ENCODE results near the gene LITAF.
"Not testable (repeated sequence)": the region's sequence is repeated elsewhere in the genome, so short reads cannot be mapped to it uniquely, and the experiment has no call there.

The LITAF gene

GRCh38 chr16:11515540-11516430 is 70.9 kb downstream of the LITAF start:
- DNase-seq (ENCODE audit: low spot score): no peak

- DNase-seq (ENCODE audit: low spot score): no peak
Observed at GRCh38 chr16:11514283-11514682, 72.4 kb downstream of the LITAF start.

GRCh38 chr16:11513366-11513765 is 73.4 kb downstream of the LITAF start:
- DNase-seq (ENCODE audit: low spot score): not testable (repeated sequence)

GRCh38 chr16:11511801-11512200 is 74.9 kb downstream of the LITAF start:
- DNase-seq (ENCODE audit: low spot score): no peak

- DNase-seq (ENCODE audit: low spot score): no peak
Observed at GRCh38 chr16:11511328-11511727, 75.4 kb downstream of the LITAF start.

- no peak for DNase-seq (ENCODE audit: low spot score)
Observed at GRCh38 chr16:11510178-11510973, 76.3 kb downstream of the LITAF start.

- DNase-seq (ENCODE audit: low spot score): no peak
Observed at GRCh38 chr16:11507991-11508390, 78.7 kb downstream of the LITAF start.

GRCh38 chr16:11507350-11507749 is 79.4 kb downstream of the LITAF start:
- DNase-seq (ENCODE audit: low spot score): no peak

GRCh38 chr16:11506741-11507305 is 79.9 kb downstream of the LITAF start:
- DNase-seq (ENCODE audit: low spot score): no peak

GRCh38 chr16:11504261-11504660 is 82.5 kb downstream of the LITAF start:
- not testable (repeated sequence) for DNase-seq (ENCODE audit: low spot score)

GRCh38 chr16:11503566-11503965 is 83.2 kb downstream of the LITAF start:
- no peak for DNase-seq (ENCODE audit: low spot score)

GRCh38 chr16:11502239-11502638 is 84.5 kb downstream of the LITAF start:
- no peak for DNase-seq (ENCODE audit: low spot score)

GRCh38 chr16:11501632-11502031 is 85.1 kb downstream of the LITAF start:
- no peak for DNase-seq (ENCODE audit: low spot score)

GRCh38 chr16:11500700-11501346 is 85.9 kb downstream of the LITAF start:
- no peak for DNase-seq (ENCODE audit: low spot score)

GRCh38 chr16:11499295-11500089 is 87.2 kb downstream of the LITAF start:
- no peak for DNase-seq (ENCODE audit: low spot score)

- DNase-seq (ENCODE audit: low spot score): no peak
Observed at GRCh38 chr16:11498683-11499082, 88.0 kb downstream of the LITAF start.

- DNase-seq (ENCODE audit: low spot score): peak; percentile 68
Observed at GRCh38 chr16:11497851-11498289, 88.8 kb downstream of the LITAF start.
